Right atrium auricular region (tissue), 2 donors: ENCODE data around the gene FRAS1. TPM values are rescaled to one million over a fixed set of nuclear protein-coding genes. Genes with fewer than 3 reads are reported as not detected.
"Not testable (repeated sequence)": the region's sequence is repeated elsewhere in the genome, so short reads cannot be mapped to it uniquely, and the experiment has no call there.

Source experiments
- DNase-seq: peaks from one replicate; pipeline ENCODE4 v3.0.0-alpha.2; 2019; ENCODE audit warnings: low spot score
- H3K27ac ChIP-seq, 2 donors: fragments of 200-600 bp; sonication (generic); 1 replicate in 1 of 2; 2 replicates in 1 of 2; pipeline ENCODE4 v1.5.1; 2016 to 2019
- H3K27me3 ChIP-seq, 2 donors: fragments of 200-600 bp; sonication (generic); one replicate each; pipeline versions ENCODE4 v1.5.1 to v1.6.0; 2017 to 2019
- H3K36me3 ChIP-seq: fragments of 200-600 bp; sonication (generic); one replicate; pipeline ENCODE4 v1.5.1; 2016
- H3K4me1 ChIP-seq, 2 donors: fragments of 200-600 bp; sonication (generic); one replicate each; pipeline versions ENCODE4 v1.5.1 to v1.6.0; 2017 to 2019
- H3K4me3 ChIP-seq, 2 donors: fragments of 200-600 bp; sonication (generic); 1 replicate in 1 of 2; 2 replicates in 1 of 2; pipeline ENCODE4 v1.5.1; 2017 to 2019; ENCODE audit warnings: mild to moderate bottlenecking in 1 of 2, moderate library complexity in 1 of 2
- H3K9me3 ChIP-seq, 2 donors: fragments of 200-600 bp; sonication (generic); one replicate each; pipeline ENCODE4 v1.5.1; 2019
- CTCF ChIP-seq, 2 donors: fragments of 200-600 bp; sonication (generic); IDR thresholded peaks; one replicate each; pipeline ENCODE4 v1.5.1; 2019; ENCODE audit warnings: antibody characterized with exemption in 2 of 2
- total RNA-seq, 2 donors: library from RNA; depleted of rRNA; stranded (reverse); fragments of >200 nt; gene quantifications; one replicate each; pipeline ENCODE4 v1.1.0, GENCODE V29; 2016

The FRAS1 gene
- total RNA-seq, 2 donors from 2014 or later, result 5.8 to 12.9 TPM

GRCh38 chr4:78534286-78534955 is 477.3 kb downstream of the FRAS1 start:
- H3K4me3 ChIP-seq, result no peak overlapping the region
- TF ChIP-seq CTCF (IDR thresholded peaks at IDR 0.05), result no peak
- H3K36me3 ChIP-seq, result no peaks in the 10 kb centered on the region

GRCh38 chr4:78542373-78542772 is 485.2 kb downstream of the FRAS1 start:
- no peak overlapping the region for H3K27ac ChIP-seq
- no peaks in the 10 kb centered on the region for H3K36me3 ChIP-seq
- no peak overlapping the region for H3K4me3 ChIP-seq
- H3K9me3 ChIP-seq, result no peaks in the 10 kb centered on the region
- H3K27me3 ChIP-seq, result no peaks in the 10 kb centered on the region
- peaks cover 0 to 3% of the 10 kb centered on the region in 2 donors for H3K4me1 ChIP-seq
- TF ChIP-seq CTCF (IDR thresholded peaks at IDR 0.05), result no peak
- DNase-seq, result no peak

More at GRCh38 chr4:78534286-78534955, 477.3 kb downstream of the FRAS1 start:
- DNase-seq, result no peak
- Histone ChIP-seq H3K9me3 (peaks cover 0 to 4% of the 10 kb centered on the region in 2 donors), H3K4me1 (no peaks in the 10 kb centered on the region), H3K27me3 (no peaks in the 10 kb centered on the region), H3K27ac (no peak overlapping the region)

GRCh38 chr4:78543424-78544125 is 486.5 kb downstream of the FRAS1 start:
- H3K4me3 ChIP-seq, result no peak overlapping the region
- no peak overlapping the region for H3K27ac ChIP-seq
- no peaks in the 10 kb centered on the region for H3K9me3 ChIP-seq
- peaks cover 0 to 3% of the 10 kb centered on the region in 2 donors for H3K4me1 ChIP-seq
- H3K36me3 ChIP-seq, result no peaks in the 10 kb centered on the region
- H3K27me3 ChIP-seq, result no peaks in the 10 kb centered on the region
- no peak for DNase-seq
- no peak for TF ChIP-seq CTCF (IDR thresholded peaks at IDR 0.05)

- Histone ChIP-seq H3K9me3 (no peaks in the 10 kb centered on the region), H3K4me3 (no peak overlapping the region), H3K27me3 (no peaks in the 10 kb centered on the region), H3K36me3 (no peaks in the 10 kb centered on the region), H3K4me1 (peaks cover 0 to 3% of the 10 kb centered on the region in 2 donors), H3K27ac (no peak overlapping the region)
- no peak for DNase-seq
- TF ChIP-seq CTCF (IDR thresholded peaks at IDR 0.05), result no peak
Measured at GRCh38 chr4:78544678-78545077, 487.6 kb downstream of the FRAS1 start.

- Histone ChIP-seq H3K4me1 (peaks cover 0 to 3% of the 10 kb centered on the region in 2 donors), H3K27me3 (no peaks in the 10 kb centered on the region), H3K27ac (no peak overlapping the region), H3K4me3 (no peak overlapping the region), H3K36me3 (no peaks in the 10 kb centered on the region), H3K9me3 (no peaks in the 10 kb centered on the region)
- no peak for TF ChIP-seq CTCF (IDR thresholded peaks at IDR 0.05)
- DNase-seq, result no peak
Measured at GRCh38 chr4:78545275-78546246, 488.4 kb downstream of the FRAS1 start.

GRCh38 chr4:78547899-78548298 is 490.8 kb downstream of the FRAS1 start:
- not testable (repeated sequence) for H3K4me3 ChIP-seq, H3K36me3 ChIP-seq, DNase-seq, H3K9me3 ChIP-seq, H3K27ac ChIP-seq, H3K27me3 ChIP-seq
- H3K4me1 ChIP-seq, result peaks cover 0 to 12% of the 10 kb centered on the region in 2 donors

- DNase-seq, result not testable (repeated sequence)
Measured at GRCh38 chr4:78548889-78549288, 491.8 kb downstream of the FRAS1 start.

More at GRCh38 chr4:78548889-78549288, 491.8 kb downstream of the FRAS1 start:
- not testable (repeated sequence) for H3K27ac ChIP-seq, H3K27me3 ChIP-seq, H3K4me3 ChIP-seq, H3K36me3 ChIP-seq, H3K9me3 ChIP-seq
- H3K4me1 ChIP-seq, result peaks cover 0 to 12% of the 10 kb centered on the region in 2 donors
